Measurements from ENCODE around the gene PAQR4.

PAQR4 gene

DNA sequence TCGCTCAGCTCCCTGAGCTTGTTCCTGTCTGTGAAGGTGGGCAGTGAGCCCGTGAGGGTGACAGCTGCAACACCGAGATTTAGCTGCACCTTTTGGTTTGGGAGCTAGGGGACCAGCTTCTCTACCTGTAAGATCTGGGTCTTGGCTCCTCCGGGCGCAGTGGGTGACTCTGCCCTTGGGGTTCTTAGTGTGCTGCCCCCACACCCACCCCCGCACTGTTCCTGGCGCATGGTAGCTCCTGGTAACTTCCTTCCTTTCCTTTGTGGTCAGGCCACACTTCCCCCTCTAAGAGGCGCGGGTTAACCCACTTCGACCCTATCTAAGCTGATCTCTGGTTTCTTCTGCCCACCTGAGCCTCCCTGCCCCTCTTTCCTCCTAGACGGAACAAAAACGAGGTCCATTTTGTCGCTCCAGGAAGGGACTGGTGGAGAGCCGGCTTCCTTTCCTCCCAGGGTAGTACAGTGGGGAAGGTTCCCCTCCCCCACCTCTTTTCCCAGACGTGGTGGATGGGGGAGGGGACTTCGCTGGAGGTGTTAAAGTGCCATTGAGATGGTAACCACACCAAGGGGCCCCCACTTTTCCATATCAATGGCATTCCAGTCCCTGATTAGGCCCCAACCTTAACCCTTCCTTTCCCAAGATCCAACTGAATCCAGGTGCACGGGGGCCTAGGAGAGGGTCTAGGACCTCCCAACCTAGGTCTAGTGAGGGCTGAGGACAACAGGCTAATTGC, 39.0 kb downstream of the PAQR4 start:
- DNase-seq, result no peak

DNA sequence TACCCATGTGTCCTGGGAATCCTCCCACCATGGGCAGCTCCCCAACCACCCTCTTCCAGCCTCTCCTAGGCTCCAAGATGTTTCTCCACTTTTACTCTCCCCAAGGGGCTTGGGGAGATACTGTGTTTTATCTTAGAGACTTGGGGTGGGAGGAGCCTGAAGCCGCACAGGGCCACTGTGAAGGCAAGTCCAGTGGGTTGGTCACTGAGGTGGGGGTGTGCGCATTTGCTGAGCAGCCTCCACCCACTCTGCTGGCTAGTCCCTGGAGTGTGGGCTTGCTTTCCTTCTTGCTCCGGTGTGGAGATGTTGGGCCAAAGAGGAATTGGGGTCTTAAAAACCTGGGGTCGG, 39.5 kb downstream of the PAQR4 start:
- DNase-seq, result no peak

DNA sequence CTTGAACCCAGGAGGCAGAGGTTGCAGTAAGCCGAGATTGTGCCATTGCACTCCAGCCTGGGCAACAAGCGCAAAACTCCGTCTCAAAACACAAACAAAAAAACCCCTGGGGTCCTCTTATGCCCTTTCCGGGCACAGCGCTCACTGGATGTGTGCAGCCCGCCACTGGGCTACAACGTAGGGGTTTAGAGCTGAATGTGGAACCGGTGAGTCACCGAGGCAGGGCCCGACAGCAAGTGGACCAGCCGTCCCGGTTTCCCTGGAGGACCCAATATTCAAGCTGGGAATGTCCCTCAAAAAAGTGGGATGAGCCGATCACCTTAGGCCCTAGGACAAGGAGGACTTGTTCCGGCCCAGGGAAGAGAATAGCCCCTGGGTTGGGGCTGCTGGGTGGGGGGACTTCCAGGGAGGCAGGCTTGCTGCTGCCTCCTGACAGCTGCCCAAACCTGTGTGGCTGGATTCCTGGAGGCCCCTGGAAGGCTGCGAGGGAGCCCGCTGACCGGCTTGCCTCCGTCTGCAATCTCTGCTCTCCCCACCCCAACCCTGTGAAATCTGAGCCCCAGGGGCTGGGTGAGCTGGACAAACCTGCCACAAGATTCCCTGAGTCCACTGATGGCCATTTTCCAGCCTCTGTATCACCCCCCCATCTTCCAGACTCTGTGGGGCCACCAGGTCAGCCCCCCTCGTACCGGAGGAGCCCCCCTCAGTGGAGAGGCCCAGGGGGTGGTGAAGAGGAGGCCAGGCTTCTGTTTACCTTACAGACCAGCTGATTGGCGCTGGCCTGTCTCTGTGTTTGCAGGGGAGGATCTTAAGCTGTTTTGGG, 40.6 kb downstream of the PAQR4 start:
- no peak for DNase-seq

DNA sequence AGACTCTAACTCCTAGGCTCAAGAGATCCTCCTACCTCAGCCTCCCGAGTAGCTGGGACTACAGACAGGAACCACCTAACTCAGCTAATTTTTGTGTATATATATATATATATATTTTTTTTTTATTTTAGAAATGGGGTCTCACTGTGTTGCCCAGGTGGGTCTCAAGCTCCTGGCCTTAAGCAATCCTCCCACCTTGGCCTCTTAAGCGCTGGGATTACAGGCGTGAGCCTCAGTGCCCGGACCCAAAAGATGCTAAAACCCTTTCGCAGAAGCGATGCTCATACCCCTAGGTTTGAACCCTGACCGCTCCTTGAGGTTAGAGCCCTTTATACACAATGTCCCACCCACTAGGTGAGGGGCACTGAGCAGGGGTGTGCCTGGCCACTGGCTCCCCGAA, 41.4 kb downstream of the PAQR4 start:
- DNase-seq, result no peak

DNA sequence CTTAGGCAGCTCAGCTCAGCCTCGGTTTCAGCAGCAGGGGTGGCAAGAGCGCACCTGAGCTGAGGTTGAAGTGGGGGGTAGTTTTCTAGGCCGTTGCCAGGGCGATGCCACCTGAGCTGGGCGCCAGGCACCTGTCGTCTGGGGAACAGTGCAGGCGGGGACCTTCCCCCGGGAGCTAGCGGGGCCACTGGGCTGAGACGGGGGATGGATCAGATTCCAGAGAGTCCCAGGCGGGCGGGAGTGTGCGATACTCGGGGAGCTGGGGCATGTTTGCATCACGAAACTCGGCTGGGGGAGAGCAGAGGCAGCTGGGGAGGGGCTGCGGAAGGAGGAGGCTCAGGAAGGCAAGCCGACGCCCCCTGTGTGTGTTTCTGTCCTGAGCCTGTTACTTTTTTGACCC, 43.1 kb downstream of the PAQR4 start:
- no peak for DNase-seq

DNA sequence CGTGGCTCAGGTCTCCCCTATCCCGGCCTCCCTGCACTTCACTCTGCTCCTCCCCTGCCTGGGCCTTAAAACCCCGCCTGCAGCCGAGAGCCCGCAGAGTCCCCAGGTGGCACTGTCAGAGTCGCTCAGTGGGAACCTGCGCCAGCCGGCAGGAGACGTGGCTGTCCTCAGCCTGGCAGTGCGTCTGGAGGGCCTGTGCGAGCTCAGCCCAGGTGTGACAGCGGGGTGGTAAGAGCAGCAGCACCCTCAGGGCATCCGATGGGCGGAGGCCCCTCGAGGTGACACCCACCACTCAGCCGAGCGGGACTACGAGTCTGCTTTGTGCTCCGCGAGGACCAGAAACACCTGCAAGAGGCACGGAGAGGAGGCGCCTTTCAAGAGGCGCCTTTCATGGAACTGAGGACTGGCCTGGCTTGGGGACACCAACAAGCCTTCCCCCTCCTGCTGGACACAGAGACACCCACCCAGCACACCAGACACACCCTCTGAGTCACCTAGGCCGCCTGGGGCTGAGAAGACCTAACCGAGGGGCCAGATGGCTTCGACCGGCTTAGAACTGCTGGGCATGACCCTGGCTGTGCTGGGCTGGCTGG, 43.8 kb downstream of the PAQR4 start, which contains the start of gene CLDN9:
TSS of gene CLDN9 (plus strand) at position 96 of the 593 bp plus-strand sequence. CDS start at position 536, 440 bp downstream.
- peak in 1 of 4 experiments; percentile 17 for DNase-seq

DNA sequence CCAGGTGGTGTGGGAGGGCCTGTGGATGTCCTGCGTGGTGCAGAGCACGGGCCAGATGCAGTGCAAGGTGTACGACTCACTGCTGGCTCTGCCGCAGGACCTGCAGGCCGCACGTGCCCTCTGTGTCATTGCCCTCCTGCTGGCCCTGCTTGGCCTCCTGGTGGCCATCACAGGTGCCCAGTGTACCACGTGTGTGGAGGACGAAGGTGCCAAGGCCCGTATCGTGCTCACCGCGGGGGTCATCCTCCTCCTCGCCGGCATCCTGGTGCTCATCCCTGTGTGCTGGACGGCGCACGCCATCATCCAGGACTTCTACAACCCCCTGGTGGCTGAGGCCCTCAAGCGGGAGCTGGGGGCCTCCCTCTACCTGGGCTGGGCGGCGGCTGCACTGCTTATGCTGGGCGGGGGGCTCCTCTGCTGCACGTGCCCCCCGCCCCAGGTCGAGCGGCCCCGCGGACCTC, 44.4 kb downstream of the PAQR4 start:
- DNase-seq, result no peak

DNA sequence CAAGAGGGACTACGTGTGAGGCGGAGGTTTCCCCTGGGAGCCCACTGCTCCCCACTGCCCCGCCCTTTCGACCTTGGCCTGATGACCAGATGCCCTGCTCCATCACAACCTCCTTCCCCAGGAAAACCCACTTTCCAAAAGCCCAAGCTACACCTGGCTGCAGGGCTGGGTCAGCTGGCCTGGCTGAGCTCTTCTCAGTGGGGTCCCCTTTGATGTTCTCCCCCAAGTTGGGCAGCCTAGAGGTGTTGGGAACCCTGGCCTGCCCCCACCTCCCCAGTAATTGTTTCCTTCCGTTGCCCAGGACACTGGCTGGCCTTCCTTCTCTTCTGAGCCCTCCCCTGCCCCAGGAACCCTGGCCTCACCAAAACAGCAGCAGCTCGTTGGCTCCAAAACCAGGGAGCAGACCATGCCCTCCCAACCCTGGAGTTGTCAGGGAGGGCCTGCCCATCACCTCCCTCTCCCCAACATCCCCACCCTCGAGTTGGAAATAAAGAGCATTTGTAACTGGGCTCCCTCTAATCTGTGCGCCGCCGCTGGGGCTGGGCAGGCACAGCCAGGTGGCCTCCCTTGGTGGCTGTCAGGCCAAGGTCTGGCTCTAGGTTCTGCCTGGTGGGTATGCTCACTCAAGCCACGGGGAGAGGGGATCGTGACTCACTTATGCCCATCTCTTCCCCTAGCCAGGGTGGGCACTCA, 45.0 kb downstream of the PAQR4 start:
- DNase-seq, result no peak

DNA sequence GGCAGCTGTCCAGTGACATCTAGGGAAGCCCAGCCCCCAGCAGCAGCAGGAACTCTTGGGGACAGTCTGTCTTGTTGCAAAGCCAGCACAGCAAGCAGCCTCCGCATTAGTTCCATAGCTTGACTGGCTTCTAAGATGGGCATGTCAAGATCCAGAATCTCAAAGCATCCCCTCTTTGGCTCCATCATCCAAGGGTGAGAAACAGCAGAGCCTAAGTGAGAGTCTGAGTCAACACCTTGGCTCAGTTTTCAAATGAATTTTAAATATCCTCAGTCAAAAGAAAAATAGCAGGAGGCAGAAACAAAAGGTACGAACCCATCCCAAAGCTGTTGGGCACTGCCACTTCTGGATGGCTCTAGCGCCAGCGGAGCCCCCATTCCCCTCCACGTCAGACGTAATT, 45.8 kb downstream of the PAQR4 start:
- DNase-seq, result no peak

DNA sequence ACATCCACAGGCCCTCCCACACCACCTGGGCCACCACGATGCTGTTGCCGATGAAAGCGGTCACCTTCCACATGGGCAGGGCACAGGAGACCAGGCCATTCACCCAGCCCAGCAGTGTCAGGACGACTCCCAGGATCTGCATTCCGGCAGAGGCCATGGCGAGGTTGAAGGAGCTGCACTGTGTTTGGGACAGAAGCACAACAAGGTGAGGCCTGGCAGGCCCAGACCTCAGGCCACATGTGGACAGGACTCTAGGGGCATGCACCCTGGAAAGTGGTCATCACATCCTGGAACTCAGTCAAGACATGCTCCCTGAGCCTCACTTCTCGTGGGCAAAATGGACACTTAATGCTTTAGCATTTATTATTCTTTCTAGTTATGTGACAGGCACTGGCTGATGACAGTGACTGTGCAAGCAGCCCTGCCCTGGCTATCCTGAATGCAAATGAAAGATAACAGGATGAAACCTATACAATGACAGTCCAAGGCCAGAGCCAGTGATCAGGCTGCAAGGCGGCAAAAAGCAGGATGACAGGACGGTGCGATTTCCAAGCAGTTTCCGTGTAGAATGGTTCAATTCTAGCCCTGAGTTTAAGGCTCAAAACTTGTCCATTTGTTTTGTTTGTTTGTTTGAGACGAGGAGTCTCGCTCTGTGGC, 46.8 kb downstream of the PAQR4 start:
- no peak for DNase-seq

DNA sequence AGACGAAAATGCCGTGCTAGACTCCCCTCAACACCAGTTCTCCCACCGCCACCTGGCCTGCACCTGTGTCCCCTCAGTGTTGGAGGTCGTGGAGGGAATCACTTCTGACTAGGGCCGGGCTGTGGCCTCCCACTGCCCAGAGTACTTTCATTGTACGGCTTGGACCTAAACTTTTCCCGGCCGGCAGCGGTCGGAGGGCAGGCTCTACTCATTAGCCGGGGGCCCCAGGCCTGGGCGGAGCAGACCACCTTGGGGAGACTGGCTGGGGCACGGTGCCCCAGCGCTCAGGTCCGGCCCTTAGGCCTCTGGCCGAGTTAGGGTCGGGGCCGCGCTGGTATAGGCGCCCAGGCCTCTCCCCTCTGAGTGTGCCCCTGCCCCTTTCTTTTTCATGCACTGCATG, 48.2 kb downstream of the PAQR4 start:
- no peak for DNase-seq

DNA sequence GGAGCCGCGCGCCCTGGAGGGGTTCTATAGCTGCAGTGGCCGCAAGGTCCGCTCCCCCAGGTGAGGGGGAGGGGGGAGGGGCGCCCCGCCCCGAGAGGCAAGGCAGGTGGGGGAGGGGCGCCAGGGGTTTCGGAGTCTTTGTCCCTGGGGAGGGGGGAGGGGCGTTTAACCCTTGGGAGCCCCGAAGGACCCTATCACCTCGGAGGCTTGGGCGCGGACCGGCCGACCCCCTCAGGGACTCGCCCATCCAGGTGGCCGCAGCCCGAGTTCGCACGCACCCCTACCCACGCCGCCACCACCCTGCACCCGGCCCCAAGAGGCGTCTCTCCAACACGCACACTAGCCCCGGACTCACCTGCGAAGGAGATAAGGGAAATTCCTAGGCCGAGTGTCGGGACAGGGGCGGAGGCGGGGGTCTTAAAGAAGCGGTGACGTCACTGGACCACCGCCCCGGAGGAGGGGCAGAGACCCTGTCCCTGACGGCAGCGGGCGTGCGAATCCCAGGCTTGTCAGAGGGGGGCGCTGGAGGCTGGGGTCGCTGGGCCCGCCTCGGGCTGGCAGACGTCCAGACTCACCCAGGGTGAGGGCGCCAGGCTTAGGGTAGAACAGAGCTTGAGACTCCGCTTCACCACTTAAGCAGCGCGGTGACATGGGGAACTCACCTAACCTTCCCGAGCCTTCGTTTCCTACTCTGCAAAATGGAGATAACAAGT, 48.8 kb downstream of the PAQR4 start, which contains the start of gene CLDN6:
TSS of gene CLDN6 (minus strand) at position 390 of the 713 bp plus-strand sequence. CDS start 2,162 bp downstream, outside the sequence.
- DNase-seq, result no peak

DNA sequence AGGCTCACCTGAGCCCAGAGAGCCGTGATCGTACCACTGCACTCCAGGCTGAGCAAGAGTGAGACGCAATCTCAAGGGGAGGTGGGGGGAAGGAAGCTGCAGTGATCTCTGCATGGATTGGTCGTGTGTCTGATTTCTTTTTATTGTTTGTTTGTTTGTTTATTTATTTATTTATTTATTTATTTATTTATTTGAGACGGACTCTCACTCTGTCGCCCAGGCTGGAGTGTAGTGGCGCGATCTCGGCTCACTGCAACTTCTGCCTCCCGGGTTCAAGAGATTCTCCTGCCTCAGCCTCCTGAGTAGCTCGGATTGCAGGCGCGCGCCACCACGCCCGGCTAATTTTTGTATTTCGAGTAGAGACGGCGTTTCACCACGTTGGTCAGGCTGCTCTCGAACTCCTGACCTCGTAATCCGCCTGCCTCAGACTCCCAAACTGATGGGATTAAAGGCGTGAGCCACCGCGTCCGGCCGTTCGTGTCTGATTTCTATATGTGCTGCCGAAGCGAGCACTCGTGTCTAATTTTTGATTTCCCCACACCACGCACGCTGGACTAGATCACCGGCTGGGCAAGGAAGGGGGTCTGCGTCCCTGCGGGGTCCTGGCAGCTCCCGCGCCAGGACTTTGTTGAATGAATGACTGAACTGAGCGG, 50.6 kb downstream of the PAQR4 start:
- DNase-seq, result no peak

DNA sequence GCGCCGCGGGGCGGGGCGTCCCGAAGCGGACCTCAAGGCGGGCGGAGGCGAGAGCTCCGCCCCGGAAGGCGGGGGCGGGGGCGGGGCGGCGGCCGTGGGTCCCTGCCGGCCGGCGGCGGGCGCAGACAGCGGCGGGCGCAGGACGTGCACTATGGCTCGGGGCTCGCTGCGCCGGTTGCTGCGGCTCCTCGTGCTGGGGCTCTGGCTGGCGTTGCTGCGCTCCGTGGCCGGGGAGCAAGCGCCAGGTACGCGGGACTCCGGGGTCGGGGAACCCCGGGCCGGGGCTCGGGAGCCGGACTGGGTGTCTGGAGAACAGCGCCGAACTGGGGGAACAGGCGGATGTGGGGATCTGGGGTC, 51.1 kb downstream of the PAQR4 start, which contains the start of gene TNFRSF12A:
TSS of gene TNFRSF12A (plus strand) at position 122 of the 357 bp plus-strand sequence. CDS start at position 152, 30 bp downstream.
- DNase-seq, result peak in 2 of 4 experiments; percentile 18 to 39

DNA sequence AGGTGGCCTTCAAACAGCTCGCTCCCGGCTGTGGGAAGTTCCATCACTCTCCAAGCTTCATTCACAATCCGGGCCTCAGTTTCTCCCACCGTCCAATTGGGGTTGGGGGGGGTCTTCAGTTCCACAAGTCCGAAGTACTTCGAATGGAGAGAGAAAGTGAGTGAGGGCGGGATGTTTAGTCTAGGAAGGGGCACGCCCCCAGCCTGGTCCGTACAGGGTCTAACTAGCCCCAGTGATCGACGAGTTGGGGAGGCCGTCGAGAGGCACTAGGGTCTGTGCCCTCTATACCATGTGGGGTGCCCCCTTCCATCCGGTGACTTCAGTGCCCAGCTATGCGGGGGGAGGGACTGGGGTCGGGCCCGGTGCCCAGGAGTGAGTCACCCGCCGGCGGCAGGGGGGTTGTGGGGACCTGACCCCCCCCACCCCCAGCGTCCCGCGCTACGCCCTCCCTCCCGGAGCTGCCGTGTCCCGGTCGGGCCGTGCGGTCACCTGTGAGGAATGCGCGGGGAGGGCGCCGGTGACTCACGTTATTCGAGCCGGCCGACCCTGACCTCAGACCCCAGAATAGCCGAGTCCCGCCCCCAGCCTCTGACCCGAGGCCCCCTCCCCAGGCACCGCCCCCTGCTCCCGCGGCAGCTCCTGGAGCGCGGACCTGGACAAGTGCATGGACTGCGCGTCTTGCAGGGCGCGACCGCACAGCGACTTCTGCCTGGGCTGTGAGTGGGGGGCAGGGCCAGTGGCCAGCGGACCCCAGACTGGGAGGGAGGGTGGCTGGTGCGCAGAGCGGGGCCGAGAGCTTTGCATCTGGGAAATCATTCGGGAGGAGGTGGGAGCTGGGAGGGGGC, 51.7 kb downstream of the PAQR4 start:
- peak in 2 of 4 experiments; percentile 25 to 58 for DNase-seq

DNA sequence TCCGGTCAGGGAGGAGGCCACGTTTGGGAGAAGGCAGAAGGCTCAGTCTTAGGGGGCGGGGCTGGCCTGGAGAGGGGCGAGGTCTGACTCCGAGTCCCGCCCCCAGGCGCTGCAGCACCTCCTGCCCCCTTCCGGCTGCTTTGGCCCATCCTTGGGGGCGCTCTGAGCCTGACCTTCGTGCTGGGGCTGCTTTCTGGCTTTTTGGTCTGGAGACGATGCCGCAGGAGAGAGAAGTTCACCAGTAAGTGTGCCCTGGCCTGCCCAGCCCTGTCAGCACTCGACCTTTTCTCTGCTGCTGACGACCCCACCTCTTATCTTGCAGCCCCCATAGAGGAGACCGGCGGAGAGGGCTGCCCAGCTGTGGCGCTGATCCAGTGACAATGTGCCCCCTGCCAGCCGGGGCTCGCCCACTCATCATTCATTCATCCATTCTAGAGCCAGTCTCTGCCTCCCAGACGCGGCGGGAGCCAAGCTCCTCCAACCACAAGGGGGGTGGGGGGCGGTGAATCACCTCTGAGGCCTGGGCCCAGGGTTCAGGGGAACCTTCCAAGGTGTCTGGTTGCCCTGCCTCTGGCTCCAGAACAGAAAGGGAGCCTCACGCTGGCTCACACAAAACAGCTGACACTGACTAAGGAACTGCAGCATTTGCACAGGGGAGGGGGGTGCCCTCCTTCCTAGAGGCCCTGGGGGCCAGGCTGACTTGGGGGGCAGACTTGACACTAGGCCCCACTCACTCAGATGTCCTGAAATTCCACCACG, 52.5 kb downstream of the PAQR4 start:
- DNase-seq, result peak; percentile 27 to 62 (median 46)

DNA sequence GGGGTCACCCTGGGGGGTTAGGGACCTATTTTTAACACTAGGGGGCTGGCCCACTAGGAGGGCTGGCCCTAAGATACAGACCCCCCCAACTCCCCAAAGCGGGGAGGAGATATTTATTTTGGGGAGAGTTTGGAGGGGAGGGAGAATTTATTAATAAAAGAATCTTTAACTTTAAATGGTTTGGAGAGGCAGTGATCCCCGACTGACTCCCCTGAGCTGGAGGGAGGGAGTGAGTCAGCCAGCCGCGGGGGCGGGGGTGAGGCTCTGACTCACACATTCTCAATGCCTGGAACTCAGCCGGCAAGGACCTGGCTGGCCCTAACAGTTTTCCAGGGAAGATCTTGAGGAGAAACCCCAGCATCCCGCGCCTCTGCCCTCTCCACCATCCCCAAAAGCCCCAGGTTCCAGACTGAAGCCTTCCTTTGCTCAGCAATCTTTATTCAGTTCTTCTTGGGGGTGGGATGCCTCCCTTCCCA, 53.1 kb downstream of the PAQR4 start:
- peak; percentile 55 to 76 (median 62) for DNase-seq

DNA sequence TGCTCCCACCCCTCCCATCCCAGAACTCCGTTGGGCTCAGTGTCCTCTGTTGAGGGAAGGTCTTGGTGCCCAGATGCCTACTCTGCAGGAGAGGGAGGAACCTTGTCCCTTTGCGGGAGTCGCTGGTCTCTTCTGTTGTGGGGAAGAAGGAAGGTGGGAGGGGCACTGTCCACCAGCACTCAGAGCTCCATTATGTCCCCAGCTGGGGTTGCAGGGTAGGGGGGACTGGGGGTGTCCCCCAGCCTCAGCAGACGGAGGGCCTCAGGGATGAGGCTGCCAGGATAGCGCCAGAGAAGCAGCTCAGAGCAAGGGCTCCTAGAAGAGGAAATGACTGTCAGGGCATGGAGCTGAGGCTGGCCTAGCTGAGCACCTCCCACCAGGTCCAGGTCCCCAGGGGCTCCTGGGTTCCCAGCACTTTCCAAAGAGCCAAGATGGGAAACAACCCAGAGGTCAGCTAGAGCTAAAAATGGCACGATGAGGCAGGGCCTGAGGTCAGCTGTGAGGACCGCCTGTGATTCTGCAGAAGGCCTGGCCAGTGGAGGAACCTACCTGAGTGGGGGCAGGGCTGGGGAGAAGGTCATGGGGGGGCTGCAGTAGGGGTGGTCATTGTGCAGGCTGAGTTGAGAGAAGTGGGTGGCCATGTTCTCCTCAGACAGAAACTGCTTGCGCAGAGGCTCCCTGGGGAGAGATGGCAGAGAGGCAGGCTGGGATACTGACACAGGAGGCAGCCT, 53.7 kb downstream of the PAQR4 start:
- no peak for DNase-seq

Measured in activated naive CD4-positive, alpha-beta T cell (primary cell).